ENCODE data around the gene BATF.

Gene BATF

DNA sequence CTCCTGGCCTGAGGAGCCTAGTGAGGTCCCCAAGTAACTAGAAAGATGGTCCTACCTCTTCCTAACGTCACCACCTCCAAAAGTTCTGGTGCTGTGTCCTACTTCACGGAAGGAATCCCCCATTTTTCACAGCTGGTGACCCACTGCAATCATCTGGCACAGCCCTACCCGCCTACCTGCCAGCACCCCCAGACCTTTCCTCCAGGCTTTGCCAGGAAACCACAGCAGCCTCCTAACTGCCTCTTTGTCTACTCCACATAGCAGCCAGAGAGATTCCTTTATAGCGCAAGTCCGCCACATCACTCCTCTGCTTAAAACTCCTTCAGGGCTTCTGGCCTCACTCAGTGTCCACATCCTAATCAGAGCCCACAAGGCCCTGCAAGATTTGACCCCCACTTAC, 42.8 kb downstream of the BATF start:
- H3K4me3 ChIP-seq (replicated peaks; ENCODE audit: low read depth, low read length): no peak overlapping the region
- DNase-seq (ENCODE audit: low read depth): no peak
- TF ChIP-seq, protein P1, sequence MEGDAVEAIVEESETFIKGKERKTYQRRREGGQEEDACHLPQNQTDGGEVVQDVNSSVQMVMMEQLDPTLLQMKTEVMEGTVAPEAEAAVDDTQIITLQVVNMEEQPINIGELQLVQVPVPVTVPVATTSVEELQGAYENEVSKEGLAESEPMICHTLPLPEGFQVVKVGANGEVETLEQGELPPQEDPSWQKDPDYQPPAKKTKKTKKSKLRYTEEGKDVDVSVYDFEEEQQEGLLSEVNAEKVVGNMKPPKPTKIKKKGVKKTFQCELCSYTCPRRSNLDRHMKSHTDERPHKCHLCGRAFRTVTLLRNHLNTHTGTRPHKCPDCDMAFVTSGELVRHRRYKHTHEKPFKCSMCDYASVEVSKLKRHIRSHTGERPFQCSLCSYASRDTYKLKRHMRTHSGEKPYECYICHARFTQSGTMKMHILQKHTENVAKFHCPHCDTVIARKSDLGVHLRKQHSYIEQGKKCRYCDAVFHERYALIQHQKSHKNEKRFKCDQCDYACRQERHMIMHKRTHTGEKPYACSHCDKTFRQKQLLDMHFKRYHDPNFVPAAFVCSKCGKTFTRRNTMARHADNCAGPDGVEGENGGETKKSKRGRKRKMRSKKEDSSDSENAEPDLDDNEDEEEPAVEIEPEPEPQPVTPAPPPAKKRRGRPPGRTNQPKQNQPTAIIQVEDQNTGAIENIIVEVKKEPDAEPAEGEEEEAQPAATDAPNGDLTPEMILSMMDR (IDR thresholded peaks at IDR 0.05; ENCODE audit: low read length, missing control alignments): no peak

DNA sequence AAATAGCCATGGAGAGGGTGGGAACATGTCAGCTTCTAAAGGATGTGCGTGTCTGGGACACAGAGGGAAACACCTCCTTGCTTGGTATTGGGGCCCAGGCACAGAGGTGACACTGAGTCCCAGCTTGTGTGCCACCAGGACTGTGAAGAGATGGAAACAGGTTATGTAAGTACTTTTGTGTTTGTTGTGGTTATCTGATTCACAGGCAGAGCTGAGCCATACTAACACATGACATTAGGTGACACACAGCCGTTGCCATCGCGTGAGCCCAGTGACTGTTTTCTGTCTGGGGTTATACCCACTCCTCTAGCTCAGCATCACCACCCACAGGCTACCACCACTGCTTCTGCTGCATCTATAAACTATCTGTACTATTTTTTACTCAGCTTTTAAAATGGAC, 44.1 kb downstream of the BATF start:
- H3K4me3 ChIP-seq (replicated peaks; ENCODE audit: low read depth, low read length): no peak overlapping the region
- no peak for DNase-seq (ENCODE audit: low read depth)
- TF ChIP-seq, protein P1 (IDR thresholded peaks at IDR 0.05; ENCODE audit: low read length, missing control alignments): no peak

DNA sequence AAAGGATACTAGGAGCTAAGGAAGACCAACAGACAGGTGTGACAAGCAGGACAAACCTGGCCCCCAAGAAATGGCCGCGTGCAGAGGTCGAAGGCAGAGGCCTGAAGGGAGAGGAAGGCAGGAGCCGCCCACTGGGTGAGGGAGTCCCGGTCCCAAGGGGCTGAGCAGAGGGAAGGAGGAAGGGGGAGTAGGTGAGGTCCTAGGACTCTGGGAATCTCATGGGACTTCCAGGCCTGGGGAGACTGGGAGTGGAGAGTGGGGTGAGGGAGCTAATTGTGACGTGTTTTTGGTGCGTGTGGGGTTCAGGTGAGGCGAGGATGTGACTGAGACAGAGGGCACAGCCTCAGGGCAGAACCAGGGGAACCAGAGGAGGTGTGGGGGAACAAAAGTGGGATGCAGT, 44.5 kb downstream of the BATF start:
- no peak for DNase-seq (ENCODE audit: low read depth)
- TF ChIP-seq, protein P1 (IDR thresholded peaks at IDR 0.05; ENCODE audit: low read length, missing control alignments): no peak
- no peak overlapping the region for H3K4me3 ChIP-seq (replicated peaks; ENCODE audit: low read depth, low read length)

DNA sequence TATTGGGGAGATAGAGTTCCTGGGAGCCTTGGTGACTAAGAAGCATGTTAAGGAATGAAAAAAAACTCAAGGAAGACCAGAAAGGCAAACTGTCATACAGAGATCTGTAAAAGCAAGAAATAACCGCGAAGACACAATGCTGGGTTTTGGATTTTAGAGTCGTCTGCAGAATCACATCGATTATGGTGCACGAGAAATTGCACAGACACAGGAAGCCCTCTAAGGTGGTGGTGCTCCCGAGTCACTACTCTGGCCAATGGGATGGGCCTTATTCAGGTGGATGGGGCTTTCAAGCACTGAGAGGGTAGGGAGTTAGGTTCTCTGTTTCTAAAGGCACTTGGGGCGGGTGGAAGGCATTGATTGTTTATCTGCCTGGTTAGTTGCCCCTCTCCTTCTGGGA, 45.9 kb downstream of the BATF start:
- TF ChIP-seq, protein P1 (IDR thresholded peaks at IDR 0.05; ENCODE audit: low read length, missing control alignments): no peak
- no peak overlapping the region for H3K4me3 ChIP-seq (replicated peaks; ENCODE audit: low read depth, low read length)
- no peak for DNase-seq (ENCODE audit: low read depth)

DNA sequence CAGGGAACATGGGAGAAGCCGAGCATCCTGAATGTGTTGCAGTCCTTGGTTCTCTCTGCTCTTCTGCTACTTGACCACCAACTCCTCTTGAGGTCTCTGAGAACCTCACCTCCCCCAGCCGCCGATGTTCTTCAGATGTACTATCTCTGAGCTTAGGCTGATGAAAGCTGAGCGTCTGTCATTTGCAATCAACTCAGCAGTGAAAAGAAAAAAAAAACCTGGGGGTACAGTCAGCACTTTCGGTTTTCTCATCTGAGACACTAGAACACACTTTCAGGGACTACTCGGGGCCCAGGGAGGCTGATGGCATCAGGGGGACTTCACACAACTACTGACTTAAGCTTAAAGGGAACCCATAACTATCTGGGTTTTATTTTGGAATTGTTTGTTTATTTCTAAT, 46.5 kb downstream of the BATF start:
- H3K4me3 ChIP-seq (replicated peaks; ENCODE audit: low read depth, low read length): no peak overlapping the region
- TF ChIP-seq, protein P1 (IDR thresholded peaks at IDR 0.05; ENCODE audit: low read length, missing control alignments): no peak
- no peak for DNase-seq (ENCODE audit: low read depth)

DNA sequence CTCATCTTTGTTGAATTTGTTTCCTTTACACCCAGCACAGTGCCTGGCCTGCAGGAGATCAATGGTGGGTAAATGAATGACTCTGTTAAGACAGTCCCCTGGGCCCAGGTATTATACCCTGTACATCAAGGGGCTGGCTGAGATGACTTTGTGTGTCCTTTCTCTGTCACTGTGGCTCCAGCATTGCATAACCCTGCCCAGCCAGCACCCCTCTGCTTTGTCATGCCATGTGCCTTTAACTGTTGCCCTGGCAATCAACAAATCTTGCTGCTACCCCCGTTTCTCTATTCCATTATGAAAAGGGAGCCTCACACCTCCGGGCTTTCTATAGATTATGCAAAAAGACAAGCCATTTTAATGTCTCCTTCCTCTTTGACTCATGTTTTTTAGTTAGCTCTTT, 48.5 kb downstream of the BATF start:
- no peak overlapping the region for H3K4me3 ChIP-seq (replicated peaks; ENCODE audit: low read depth, low read length)
- DNase-seq (ENCODE audit: low read depth): no peak
- TF ChIP-seq, protein P1 (IDR thresholded peaks at IDR 0.05; ENCODE audit: low read length, missing control alignments): no peak

DNA sequence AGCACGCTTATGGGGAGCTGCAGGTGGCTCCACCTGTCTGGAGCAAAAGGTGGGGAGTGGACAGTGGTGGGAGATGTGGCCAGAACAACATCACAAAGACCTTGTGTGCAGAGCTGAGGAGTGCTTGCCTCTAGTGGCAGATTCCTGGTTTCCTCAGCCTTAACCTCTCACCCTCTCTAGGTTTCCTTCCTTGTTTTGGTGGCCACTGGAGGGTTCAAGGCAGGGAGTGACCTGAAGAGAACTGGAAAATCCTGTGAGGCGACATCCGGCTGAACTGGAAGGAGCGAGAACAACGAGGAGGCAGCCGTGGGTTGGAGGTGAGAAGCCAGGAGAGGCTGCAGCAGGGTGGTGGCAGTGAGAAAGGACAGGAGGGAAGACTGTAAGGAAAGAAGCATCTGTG, 49.8 kb downstream of the BATF start:
- TF ChIP-seq, protein P1 (IDR thresholded peaks at IDR 0.05; ENCODE audit: low read length, missing control alignments): no peak
- DNase-seq (ENCODE audit: low read depth): no peak
- H3K4me3 ChIP-seq (replicated peaks; ENCODE audit: low read depth, low read length): no peak overlapping the region
